ENCODE results near the gene NR1H2.
"Not testable (repeated sequence)": the region's sequence is repeated elsewhere in the genome, so short reads cannot be mapped to it uniquely, and the experiment has no call there.

Gene NR1H2

GRCh38 chr19:50377517-50377916, 1.3 kb downstream of the NR1H2 start:
- no peak for DNase-seq

- DNase-seq: no peak
These were observed 2.1 kb downstream of the NR1H2 start for GRCh38 chr19:50378169-50378862.

- DNase-seq: no peak
These were observed 2.6 kb downstream of the NR1H2 start for GRCh38 chr19:50378863-50379236.

GRCh38 chr19:50379602-50380001, 3.3 kb downstream of the NR1H2 start:
- DNase-seq: no peak

GRCh38 chr19:50380137-50380536, 3.9 kb downstream of the NR1H2 start:
- DNase-seq: no peak

GRCh38 chr19:50380751-50381151, 4.5 kb downstream of the NR1H2 start:
- peak in 3 of 56 donors; percentile 5 to 26 (median 15) for DNase-seq

GRCh38 chr19:50381881-50382729, 5.8 kb downstream of the NR1H2 start:
- DNase-seq: peak in 1 of 56 donors; percentile 2

- DNase-seq: peak in 2 of 56 donors; percentile 32 to 49
These were observed 7.0 kb downstream of the NR1H2 start for GRCh38 chr19:50383001-50383851.

- DNase-seq: peak; percentile 48 to 97 (median 90)
These were observed 7.8 kb downstream of the NR1H2 start, which contains the start of gene POLD1 for GRCh38 chr19:50383852-50384684. TSS of gene POLD1 (plus strand) at chr19:50384347. CDS start at chr19:50398852, 14,505 bp downstream.

GRCh38 chr19:50384685-50385535, 8.7 kb downstream of the NR1H2 start:
- peak in 2 of 56 donors; percentile 1 to 21 for DNase-seq

GRCh38 chr19:50387176-50387867, 11.1 kb downstream of the NR1H2 start:
- DNase-seq: peak in 10 of 56 donors; percentile 2 to 26 (median 9)

- no peak for DNase-seq
These were observed 11.6 kb downstream of the NR1H2 start for GRCh38 chr19:50387868-50388245.

GRCh38 chr19:50390295-50390694, 14.0 kb downstream of the NR1H2 start:
- not testable (repeated sequence) for DNase-seq

GRCh38 chr19:50390952-50391351, 14.7 kb downstream of the NR1H2 start:
- not testable (repeated sequence) for DNase-seq

GRCh38 chr19:50392759-50393158, 16.5 kb downstream of the NR1H2 start:
- DNase-seq: no peak

- no peak for DNase-seq
These were observed 17.3 kb downstream of the NR1H2 start for GRCh38 chr19:50393589-50393988.

- DNase-seq: no peak
These were observed 17.8 kb downstream of the NR1H2 start for GRCh38 chr19:50394017-50394416.

GRCh38 chr19:50398675-50399367, 22.6 kb downstream of the NR1H2 start:
- DNase-seq: no peak

Measured in nucleus accumbens (tissue), 56 donors.